Epithelial cell of prostate (primary cell): ENCODE results near the gene ZNF341.

Experiments
- DNase-seq: peaks from one replicate; pipeline ENCODE4 v3.0.0-alpha.2; 2011; ENCODE audit warnings: low read depth, low spot score
- H3K27ac ChIP-seq: fragments of 450-650 bp; 2 replicates; pipeline ENCODE4 v1.5.1; 2017; ENCODE audit warnings: mild to moderate bottlenecking

ZNF341 gene

GRCh38 chr20:33837096-33837830 lies 105.5 kb downstream of the ZNF341 start:
- H3K27ac ChIP-seq = peak overlapping the region; percentile 33
- DNase-seq = no peak

DNA sequence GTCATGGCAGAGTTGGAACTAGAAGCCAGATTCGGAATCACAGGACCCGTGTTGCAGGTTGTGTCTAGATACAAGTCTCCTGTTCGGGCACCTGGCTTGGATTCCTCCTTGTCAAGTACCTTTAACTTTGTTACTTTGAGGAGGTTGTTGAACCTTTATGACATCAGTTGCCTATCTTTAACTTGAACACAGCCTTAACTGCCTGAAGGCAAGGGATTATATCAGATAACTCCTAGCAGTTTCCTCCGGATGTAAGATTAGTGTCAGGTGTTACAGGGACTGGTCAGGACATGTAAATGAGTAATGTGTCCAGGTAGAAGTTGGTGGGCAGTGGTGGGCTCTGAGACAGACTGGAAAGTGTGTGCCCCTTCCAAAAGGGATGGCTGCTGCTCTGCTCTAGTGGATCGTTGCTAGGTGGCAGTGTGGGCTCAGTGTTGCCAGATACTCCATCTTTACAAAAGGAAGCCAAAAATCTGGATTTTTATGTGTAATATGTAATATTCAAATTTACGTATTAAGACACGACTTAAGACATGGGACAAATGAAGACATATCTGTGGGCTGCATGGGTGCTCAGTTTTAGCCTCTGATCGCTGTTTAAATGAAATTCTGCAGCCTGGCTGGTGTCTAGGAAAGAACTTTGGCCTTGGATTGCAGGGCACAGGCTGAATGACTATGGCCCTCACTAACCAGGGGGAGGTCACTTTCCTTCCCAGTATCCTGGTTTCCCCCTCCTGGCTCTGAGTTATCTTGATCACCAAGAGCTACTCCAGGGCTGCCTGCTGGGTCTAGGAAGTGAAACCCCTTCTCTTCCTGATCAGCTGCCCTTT lies 106.5 kb downstream of the ZNF341 start:
- peak overlapping the region; percentile 33 for H3K27ac ChIP-seq
- no peak for DNase-seq

DNA sequence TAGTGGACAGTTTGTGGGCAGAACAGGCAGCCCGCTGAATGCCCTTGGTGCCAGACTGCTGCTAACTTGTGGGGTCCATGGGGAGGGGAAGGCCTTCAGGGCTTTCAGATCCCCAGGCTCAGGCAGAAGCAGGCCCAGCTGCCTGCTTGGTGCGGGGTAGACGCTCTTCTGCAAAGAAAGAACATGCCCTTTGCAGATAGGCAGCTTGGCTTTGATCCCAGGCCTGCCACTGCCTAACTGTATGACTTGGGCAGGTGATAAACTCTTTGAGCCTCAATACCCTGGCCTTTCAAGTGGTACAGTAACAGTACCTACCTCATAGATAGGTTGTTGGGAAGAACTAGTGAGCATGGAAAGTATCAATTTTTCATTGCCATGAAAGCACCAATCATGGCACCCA lies 107.8 kb downstream of the ZNF341 start:
- no peak for DNase-seq
- no peak overlapping the region for H3K27ac ChIP-seq

DNA sequence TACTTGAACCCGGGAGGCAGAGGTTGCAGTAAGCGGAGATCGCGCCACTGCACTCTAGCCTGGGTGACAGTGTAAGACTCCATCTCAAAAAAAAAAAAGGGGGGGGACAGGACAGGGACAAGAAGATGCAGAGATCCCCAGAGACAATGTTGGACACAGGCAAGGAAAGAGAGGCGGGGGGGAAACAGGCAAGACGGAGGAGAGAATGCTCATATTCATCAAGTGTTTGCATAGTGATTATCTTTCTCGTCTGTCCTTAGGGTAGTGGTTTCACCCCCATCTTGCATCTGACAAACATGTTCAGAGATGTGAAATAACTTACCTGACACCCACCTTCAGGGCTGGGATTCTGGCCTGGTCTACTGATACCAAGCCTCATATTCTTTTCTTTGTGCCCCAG lies 108.4 kb downstream of the ZNF341 start:
- no peak overlapping the region for H3K27ac ChIP-seq
- no peak for DNase-seq

- no peak overlapping the region for H3K27ac ChIP-seq
- no peak for DNase-seq
These were observed 109.1 kb downstream of the ZNF341 start for GRCh38 chr20:33840759-33841435.

- no peak overlapping the region for H3K27ac ChIP-seq
- no peak for DNase-seq
These were observed 109.6 kb downstream of the ZNF341 start for GRCh38 chr20:33841436-33841799.
